Bronchial epithelial cell (primary cell): ENCODE data around the gene SFXN5. TPM values are rescaled to one million over a fixed set of nuclear protein-coding genes. Genes with fewer than 3 reads are reported as not detected.

Source experiments
- DNase-seq: peaks from one replicate; pipeline ENCODE4 v3.0.0-alpha.2; 2010; ENCODE audit warnings: low read depth
- FAIRE-seq: peaks from 2 replicates; lab custom pipeline; 2011; peaks lifted over from hg19 to GRCh38; lab: Jason Lieb, UNC
- H3K27me3 ChIP-seq: 2 replicates; pipeline ENCODE4 v1.5.1; 2011; ENCODE audit warnings: low read length; ENCODE audit not compliant: control insufficient read depth, insufficient read depth
- H3K36me3 ChIP-seq: 2 replicates; pipeline ENCODE4 v1.5.1; 2011; ENCODE audit warnings: low read length; ENCODE audit not compliant: control insufficient read depth, insufficient read depth
- H3K4me3 ChIP-seq: 2 replicates; pipeline ENCODE4 v1.5.1; 2011; ENCODE audit warnings: mild to moderate bottlenecking, low read depth, low read length, control low read depth
- CTCF ChIP-seq: IDR thresholded peaks from 2 replicates; pipeline ENCODE4 v1.5.1; 2011; ENCODE audit warnings: mild to moderate bottlenecking, moderate library complexity, low read length, control low read depth, inconsistent platforms; ENCODE audit not compliant: insufficient read depth, severe bottlenecking
- total RNA-seq: library from RNA; depleted of rRNA; stranded (reverse); fragments of >200 nt; gene quantifications from 2 replicates; pipeline ENCODE4 v1.2.1, GENCODE V29; 2014

SFXN5 gene
- total RNA-seq, 1 donor from 2014 or later = 5.3 TPM

- TF ChIP-seq CTCF = no peak
- H3K4me3 ChIP-seq = no peak overlapping the region
- FAIRE-seq = no peak
- no peaks in the 10 kb centered on the region for H3K27me3 ChIP-seq
- peaks cover 2% of the 10 kb centered on the region for H3K36me3 ChIP-seq
- DNase-seq = no peak
These were observed 89.3 kb downstream of the SFXN5 start for GRCh38 chr2:72982219-72982618.

GRCh38 chr2:72981536-72981935 lies 90.0 kb downstream of the SFXN5 start:
- Histone ChIP-seq H3K27me3 (no peaks in the 10 kb centered on the region), H3K36me3 (no peaks in the 10 kb centered on the region), H3K4me3 (no peak overlapping the region)
- no peak for FAIRE-seq
- TF ChIP-seq CTCF = no peak
- DNase-seq = no peak

- Histone ChIP-seq H3K27me3 (no peaks in the 10 kb centered on the region), H3K4me3 (no peak overlapping the region), H3K36me3 (no peaks in the 10 kb centered on the region)
- no peak for TF ChIP-seq CTCF
- no peak for FAIRE-seq
- DNase-seq = peak; percentile 60
These were observed 90.8 kb downstream of the SFXN5 start for GRCh38 chr2:72980535-72981217.

- no peaks in the 10 kb centered on the region for H3K36me3 ChIP-seq
- no peak for DNase-seq
- TF ChIP-seq CTCF = no peak
- H3K27me3 ChIP-seq = no peaks in the 10 kb centered on the region
- FAIRE-seq = no peak
- H3K4me3 ChIP-seq = no peak overlapping the region
These were observed 91.6 kb downstream of the SFXN5 start for GRCh38 chr2:72979896-72980295.

- FAIRE-seq = peak; percentile 81
- no peaks in the 10 kb centered on the region for H3K36me3 ChIP-seq
- no peak for TF ChIP-seq CTCF
These were observed 96.5 kb downstream of the SFXN5 start for GRCh38 chr2:72975017-72975416.

GRCh38 chr2:72974436-72974754 lies 97.1 kb downstream of the SFXN5 start:
- no peak for DNase-seq
- Histone ChIP-seq H3K27me3 (no peaks in the 10 kb centered on the region), H3K36me3 (no peaks in the 10 kb centered on the region), H3K4me3 (no peak overlapping the region)
- no peak for FAIRE-seq
- TF ChIP-seq CTCF = no peak

More at GRCh38 chr2:72975017-72975416, 96.5 kb downstream of the SFXN5 start:
- no peaks in the 10 kb centered on the region for H3K27me3 ChIP-seq
- DNase-seq = no peak
- no peak overlapping the region for H3K4me3 ChIP-seq
